ENCODE results near the gene SPRY2.
A peak's percentile ranks its signal among the peaks of the same experiment; 100 is the strongest.
"Not testable (repeated sequence)": the region's sequence is repeated elsewhere in the genome, so short reads cannot be mapped to it uniquely, and the experiment has no call there.

Gene SPRY2

DNA sequence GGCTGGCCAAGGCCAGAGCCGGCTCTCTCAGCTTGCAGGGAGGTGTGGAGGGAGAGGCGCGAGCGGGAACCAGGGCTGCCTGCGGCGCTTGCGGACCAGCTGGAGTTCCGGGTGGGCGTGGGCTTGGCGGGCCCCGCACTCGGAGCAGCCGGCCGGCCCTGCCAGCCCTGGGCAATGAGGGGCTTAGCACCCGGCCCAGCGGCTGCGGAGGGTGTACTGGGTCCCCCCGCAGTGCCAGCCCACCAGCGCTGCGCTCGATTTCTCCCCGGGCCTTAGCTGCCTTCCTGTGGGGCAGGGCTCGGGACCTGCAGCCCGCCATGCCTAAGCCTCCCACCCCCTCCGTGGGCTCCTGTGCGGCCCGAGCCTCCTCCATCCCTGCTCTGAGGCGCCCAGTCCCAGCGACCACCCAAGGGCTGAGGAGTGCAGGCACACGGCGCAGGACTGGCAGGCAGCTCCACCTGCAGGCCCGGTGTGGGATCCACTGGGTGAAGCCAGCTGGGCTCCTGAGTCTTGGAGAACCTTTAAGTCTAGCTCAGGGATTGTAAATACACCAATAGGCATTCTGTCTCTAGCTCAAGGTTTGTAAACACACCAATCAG is 14.7 kb upstream of the SPRY2 start:
- DNase-seq (ENCODE audit: low read depth, low spot score); H3K27ac ChIP-seq: not testable (repeated sequence)

DNA sequence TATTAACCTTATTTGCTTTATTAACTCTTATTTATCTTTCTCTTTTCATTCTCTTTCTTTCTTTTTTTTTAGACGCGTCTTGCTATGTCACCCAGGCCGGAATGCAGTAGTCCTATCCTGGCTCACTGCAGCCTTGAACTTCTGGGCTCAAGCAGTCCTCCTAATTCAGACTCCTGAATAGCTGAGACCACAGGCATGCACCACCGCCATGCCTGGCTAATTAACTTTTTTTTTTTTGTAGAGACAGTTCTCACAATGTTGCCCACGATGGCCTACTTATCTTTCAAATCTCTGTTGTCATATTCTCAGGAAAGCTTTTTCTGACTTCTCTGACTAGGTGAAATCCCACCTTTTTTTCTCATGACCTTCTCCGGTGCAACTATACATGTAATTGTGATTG is 7.8 kb upstream of the SPRY2 start:
- DNase-seq (ENCODE audit: low read depth, low spot score): no peak
- H3K27ac ChIP-seq: no peak overlapping the region

DNA sequence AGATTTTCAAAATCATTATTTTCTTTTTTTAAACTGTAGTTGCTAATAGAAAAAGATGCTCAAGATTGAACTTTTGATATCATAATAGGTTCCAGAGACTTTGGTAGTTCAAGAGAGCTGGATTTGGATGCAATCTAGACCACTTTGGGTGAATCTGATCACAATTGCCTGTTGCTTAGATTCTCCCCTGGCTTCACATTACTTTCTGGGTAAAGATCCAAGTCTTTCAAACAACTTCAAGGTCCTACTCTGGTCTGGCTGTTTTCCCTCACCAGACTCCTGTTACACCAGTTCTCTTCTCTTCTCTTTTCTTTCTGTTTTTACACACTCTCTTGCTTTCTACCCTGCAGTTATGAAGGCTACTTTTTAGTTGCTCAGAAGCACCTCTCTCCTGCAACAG is 7.4 kb upstream of the SPRY2 start:
- no peak for DNase-seq (ENCODE audit: low read depth, low spot score)

DNA sequence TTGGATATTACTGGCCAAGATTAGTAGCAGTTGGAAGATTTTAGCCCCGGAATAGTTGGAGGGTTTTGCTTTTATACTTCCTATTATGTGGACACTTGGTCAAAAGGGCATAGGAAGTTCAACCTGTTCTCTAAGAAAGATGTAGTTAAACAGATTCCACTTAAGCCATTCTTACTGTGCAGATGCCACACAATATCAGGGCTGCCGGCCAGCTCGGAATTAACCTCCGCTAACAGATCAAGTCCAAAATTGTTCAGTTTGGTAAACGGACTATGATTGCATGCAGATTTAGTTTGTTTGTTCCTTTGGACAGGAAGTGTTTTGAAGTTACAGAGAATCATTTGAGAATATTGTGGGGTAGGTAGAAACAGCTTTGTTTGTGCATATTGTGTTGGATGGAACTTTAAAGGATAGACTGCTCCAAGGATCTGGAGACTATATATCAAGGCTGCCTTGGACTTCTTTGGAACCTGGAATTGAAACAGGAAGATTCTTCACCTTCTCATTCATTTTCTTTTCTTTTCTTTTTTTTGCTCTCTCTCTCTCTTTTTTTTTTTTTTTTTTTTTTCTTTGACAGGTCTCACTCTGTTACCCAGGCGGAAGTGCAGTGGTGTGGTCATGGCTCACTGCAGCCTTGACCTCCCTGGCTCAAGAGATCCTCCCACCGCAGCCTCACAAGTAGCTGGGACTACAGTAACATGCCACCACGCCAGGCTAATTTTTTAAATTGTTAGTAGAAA is 5.0 kb upstream of the SPRY2 start:
- no peak overlapping the region for H3K27ac ChIP-seq
- DNase-seq (ENCODE audit: low read depth, low spot score): no peak

More for the DNA sequence above, 7.4 kb upstream of the SPRY2 start:
- H3K27ac ChIP-seq: no peak overlapping the region

DNA sequence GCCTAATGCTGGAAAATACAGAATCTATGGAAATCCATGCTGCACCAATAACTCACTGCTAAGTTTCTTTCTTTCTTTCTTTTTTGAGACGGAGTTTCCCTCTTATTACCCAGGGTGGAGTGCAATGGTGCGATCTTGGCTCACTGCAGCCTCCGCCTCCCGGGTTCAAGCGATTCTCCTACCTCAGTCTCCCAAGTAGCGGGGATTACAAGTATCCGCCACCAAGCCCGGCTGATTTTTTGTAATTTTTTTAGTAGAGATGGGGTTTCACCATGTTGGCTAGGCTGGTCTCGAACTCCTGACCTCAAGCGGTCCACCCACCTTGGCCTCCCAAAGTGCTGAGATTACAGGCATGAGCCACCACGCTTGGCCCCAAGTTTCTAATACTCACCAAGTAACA is 3.1 kb upstream of the SPRY2 start:
- DNase-seq (ENCODE audit: low read depth, low spot score); H3K27ac ChIP-seq: not testable (repeated sequence)

DNA sequence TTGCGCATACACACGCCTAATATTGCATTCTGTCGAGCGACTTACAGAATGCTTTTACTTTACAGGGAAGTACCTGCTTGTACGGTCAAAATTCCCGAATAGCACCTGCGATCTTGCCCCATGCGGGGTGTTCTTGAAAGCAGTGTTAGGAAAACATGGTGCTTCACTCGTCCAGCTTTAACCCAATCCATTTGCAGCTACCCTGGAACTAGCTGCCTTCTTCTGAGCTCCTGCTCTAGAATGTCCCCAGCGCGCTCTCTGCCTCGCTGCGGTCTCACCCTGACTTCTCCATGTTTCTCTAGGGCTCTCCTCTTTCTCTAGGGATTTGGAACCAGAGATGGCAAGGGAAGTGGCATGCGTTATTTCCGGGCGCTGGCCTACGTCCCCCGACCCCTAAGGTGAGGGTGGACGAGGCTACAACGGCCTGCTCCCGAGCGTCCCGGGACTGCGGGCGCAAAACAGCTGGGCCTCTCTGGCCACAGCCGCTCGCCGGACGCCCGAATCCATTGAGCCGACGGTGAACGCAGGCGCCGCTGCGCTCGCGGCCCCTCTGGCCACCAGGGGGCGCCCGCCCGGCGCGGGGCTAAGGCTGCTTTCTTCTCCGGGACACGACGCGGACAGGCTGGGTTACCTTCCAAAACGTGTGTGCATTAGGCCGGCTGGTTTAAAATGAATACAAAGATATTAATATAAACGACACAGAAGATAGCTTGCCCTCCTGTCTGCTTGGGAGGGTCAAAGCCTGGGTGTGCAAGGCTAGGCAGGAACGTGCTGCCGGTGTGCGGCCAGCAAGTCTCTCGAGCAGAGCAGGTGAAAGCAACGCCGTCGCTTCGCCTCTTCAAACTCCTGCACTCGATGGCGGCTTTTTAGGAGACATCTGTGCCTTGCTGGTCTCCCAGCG is 1.8 kb upstream of the SPRY2 start:
- DNase-seq (ENCODE audit: low read depth, low spot score): no peak

DNA sequence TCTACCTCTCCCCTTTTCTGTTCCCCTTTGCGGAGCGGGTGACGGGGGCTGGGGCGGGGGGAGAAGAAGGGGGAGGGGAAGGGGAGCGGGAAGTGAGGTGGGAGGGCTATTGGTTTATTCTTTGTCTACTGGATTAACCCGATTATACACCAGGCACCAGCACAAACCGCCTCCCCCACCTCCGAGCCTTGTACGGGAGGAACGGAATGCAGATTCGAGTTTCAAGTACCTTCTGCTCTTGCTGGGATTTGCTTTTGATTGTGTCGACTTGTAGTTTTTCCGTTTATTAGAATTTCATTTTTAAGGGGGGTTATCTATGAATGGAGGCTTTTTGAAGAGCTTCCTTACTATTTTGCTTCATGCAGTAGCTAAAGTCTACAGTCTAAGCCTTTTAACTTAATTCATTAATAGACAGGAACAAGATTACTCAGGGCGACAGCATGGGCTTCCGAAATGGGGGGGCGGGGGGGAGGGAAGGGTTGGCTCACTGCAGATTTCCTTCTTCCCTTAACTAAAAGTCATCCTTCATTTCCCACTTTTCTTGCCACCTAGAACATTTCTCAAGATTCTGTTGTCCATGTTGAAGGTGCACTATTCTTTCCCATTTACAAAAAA is 937 bp upstream of the SPRY2 start:
- no peak for DNase-seq (ENCODE audit: low read depth, low spot score)
- H3K27ac ChIP-seq: peak overlapping the region; percentile 95

More for the DNA sequence above, 1.8 kb upstream of the SPRY2 start:
- peak overlapping the region; percentile 95 for H3K27ac ChIP-seq

DNA sequence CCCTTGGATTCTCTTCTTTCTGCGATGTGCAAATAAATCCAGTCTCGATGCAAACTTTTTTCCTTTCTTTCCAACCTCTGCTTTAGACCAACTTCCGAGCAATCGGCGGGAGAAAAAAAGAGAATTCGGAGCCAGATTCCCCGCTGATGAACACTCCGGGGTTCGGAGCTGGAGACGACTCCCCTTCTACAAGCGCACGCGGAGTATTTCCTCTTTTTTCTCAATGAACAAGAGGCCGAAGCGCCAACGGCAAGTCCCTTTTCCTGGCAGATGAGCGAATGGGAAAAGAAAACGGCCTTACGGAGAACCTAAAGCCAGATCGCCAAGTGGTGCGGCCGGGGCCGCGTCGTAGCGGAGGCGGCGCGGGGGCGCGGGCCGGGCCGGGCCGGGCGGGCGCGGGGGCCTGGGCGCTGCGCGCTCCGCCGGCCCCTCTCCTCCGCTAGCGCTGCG is 250 bp downstream of the SPRY2 start:
- DNase-seq (ENCODE audit: low read depth, low spot score): no peak

DNA sequence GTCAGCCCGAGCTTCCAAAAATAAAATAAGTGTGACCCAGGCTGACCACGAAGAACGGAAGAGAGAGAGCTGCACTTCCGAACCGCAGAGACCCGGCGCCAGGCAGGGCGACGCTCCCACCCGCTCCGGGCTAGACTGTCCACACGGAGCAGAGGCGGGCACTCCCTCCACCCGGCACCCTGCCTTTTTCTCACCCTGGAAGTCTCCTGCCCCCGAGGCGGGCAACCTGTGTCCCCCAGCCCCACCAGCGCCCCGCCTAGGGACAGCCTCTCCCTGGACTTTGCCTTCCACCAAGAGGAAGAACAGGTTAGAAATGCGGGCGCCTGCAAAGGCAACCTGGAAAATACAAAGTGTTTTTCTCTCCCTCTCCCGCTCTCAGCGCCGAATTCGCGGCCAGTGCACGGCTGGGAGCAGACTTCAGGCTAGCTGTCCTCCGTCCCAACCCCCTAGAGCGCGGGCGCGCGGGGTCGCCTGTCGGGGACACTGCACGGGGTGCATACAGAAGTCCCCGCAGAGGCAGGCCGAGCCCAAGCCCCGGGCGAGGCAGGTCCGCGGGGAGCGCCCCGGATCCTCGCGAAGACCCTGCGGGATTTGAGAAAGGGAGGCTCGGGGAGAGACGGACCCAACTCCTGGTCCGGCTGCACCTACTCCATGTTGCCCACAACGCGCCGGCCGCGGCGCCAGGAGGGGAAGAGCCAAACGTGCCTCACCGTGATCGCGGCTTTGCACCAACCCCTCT is 845 bp downstream of the SPRY2 start:
- peak overlapping the region; percentile 95 for H3K27ac ChIP-seq
- no peak for DNase-seq (ENCODE audit: low read depth, low spot score)

More for the DNA sequence above, 250 bp downstream of the SPRY2 start:
- H3K27ac ChIP-seq: peak overlapping the region; percentile 95

DNA sequence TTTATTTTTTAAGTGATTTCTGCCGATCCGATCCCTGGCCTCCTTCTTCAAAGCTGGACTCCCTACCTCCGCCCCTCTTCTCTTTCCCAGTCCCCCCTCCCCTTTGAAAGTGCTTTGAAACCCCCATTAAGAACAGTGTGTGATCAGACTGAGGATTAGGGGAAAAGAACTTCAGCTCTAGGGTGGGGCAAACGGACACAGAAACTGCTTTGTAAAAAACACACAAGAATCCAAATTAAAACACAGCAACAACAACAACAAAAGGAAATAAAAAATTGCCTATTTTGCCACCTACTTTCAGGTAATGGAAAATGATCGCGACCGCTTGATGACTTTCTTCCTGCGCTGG is 1.4 kb downstream of the SPRY2 start:
- H3K27ac ChIP-seq: peak overlapping the region; percentile 95
- no peak for DNase-seq (ENCODE audit: low read depth, low spot score)

DNA sequence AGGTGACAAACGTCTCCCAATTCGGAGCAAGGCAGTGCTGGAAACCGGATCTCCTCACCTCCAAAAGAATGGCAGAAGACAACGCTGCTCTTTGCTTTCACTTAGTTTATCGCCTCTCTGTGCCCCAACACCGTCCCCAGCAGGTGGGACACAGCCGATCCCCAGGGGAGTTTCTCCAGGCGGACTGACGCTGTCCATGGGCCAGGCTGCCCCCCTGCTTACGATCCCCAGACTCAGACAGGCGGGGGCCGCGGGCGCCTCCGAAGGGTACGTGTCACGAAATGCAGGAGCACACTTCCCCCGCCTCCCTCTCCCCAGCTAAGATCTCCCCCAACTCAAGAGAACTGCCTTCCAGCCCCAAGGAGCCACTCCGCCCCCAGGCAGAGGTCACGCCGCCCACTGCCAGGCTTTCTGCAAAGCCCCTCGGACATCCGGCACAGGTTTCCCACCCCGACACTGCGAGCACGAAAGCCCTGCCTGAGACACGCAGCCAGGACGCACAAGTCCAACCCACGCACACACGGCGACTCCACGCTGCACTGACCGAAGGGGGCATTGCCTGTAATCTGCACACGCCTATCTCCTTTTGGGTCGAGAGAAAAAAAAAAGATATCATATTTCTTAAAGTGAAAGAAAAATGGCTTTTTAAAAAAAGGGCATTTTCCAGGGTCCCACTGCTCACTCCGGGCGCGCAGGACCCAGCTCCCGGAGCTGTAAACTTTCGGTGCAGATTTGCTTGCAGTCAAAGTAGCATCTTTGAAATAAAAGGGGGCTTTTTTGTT is 2.0 kb downstream of the SPRY2 start:
- H3K27ac ChIP-seq: peak overlapping the region; percentile 95
- no peak for DNase-seq (ENCODE audit: low read depth, low spot score)

DNA sequence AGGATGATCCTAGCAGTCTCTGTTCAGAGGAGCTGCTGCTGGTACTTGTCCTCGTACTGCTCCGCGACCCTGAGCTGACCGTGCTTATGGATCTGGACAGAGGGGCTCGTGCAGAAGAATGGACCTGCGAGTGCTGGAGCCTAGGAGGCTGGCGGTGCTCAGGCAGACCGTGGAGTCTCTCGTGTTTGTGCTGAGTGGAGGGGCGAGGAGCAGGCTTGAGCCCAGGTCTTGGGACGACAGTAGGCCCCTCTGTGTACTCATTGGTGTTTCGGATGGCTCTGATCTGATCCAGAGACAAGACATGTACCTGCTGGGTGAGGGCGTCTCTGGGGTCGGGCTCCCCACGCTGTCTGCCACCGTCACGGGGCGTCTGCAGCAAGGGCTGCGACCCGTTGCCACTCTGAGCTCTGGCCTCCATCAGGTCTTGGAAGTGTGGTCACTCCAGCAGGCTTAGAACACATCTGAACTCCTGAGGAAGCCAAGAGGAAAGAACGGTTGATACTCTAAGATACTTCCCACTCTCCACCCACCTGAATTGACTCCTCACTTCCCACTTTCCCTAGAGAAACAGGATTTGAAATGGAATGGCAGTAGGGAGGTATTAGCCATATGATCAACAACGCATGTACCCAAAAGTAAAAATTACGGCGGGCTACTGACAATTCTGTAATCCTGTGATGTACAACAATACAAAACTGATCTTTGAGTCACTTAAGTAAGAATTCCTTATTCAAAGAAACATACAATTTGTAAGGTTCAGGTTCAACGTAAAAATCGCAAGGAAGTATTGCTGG is 3.4 kb downstream of the SPRY2 start:
- no peak for DNase-seq (ENCODE audit: low read depth, low spot score)
- H3K27ac ChIP-seq: peak overlapping the region; percentile 95

DNA sequence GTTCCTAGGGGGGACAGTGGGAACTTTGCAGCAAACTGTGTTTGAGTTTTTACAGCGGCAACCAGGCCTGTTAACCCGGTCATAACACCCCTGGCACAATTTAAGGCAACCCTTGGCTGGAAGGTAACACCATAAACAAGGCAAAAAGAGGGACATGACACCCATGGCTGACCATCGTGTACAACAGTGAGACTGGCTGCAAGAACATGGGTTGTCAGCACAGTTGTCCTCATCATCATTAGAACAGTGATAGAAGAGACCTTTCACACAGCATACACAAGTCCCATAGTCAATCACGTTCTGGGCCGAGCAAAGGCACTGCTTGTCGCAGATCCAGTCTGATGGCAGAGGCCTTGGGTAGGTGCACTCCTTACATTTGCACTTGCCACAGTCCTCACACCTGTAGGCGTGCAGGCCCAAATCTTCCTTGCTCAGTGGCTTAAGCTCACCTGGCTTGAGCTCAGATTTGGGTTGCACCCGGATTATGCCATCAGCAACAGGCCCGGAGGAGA is 4.1 kb downstream of the SPRY2 start:
- DNase-seq (ENCODE audit: low read depth, low spot score): no peak
- H3K27ac ChIP-seq: peak overlapping the region; percentile 95

DNA sequence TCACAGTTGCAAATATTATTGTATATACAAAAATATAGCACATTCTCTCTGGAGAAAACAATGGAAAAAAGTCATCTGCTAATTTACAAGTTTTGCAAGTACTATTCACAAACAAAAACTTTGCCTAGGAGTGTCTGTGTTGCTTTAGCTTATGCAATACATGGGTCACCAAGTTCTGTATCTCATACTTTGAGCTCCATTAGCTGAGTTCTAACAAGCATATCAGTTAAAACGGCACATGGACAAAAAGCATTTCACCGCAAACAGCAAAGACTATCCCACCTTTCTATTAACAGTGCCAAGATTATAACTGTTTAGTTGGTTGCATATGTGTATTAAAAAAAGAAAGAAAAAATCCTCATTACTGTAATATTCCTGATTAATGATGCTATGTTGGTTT is 4.6 kb downstream of the SPRY2 start:
- no peak for DNase-seq (ENCODE audit: low read depth, low spot score)
- peak overlapping the region; percentile 95 for H3K27ac ChIP-seq

DNA sequence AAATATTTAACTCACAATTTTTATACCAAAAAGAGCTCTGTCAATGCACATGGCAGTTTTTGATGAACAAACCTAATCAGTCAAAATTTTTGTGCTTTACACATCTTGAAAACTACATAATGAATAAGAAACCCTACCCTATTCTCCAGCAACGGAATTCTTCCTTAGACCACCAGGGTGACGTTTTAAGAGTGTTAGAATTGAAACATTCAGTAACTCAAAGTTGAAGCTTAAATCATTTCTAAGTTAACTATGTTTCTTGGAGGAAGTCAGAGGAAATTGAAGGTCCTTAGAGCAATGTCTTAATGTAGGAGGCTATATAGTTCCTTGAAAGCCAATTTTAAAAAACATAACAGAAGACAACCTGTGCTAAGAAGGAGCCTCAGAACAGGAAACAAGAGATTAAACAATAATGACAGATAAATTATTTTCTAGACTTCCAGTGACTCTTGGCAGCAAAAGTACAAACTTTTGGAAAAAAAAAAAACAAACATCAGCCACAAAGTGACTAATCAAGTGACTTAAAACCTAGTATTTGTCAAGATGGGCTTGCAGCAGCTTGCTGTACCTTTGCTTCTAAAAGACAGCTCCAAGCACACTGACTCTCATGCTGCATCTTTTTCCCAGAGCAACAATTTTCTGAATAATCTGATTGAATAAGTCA is 6.2 kb downstream of the SPRY2 start:
- DNase-seq (ENCODE audit: low read depth, low spot score): no peak
- peak overlapping the region; percentile 95 for H3K27ac ChIP-seq

DNA sequence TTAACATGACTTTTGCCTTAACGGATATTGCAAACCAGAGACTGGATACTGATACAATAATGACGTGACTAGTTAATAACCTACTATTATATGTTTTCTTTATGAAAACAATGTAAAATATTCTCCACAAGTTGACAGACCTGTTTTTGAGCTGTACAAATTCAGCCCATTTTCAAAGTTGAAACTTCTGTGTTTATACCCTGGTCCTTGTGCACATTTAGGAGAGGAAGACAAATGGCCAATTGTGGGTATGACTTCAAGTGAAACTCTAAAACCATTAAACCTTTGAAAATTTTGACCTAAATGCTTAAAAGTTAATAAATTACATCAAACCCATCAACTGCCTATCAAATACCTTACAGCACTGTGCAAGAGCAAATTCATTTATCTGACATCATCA is 8.9 kb downstream of the SPRY2 start:
- DNase-seq (ENCODE audit: low read depth, low spot score): no peak
- no peak overlapping the region for H3K27ac ChIP-seq

DNA sequence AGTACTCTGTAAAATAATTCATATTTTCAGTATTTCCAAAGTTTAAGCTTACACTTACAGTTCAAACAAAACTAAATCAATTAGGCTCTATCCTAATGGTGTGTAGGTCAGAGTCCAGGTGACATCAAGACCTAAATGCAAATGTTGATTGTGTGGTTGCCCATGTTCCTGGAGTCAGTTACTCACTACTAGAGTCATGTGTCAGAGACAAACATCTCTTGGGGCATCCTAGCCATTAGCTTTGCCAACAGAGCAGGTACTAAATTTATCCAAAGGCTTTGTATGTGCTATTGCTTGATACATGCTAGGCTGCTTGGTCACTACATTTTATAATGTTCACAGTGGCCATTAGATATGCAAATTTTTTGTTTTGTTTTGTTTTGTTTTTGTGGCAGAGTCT is 11.7 kb downstream of the SPRY2 start:
- no peak for DNase-seq (ENCODE audit: low read depth, low spot score)
- no peak overlapping the region for H3K27ac ChIP-seq

DNA sequence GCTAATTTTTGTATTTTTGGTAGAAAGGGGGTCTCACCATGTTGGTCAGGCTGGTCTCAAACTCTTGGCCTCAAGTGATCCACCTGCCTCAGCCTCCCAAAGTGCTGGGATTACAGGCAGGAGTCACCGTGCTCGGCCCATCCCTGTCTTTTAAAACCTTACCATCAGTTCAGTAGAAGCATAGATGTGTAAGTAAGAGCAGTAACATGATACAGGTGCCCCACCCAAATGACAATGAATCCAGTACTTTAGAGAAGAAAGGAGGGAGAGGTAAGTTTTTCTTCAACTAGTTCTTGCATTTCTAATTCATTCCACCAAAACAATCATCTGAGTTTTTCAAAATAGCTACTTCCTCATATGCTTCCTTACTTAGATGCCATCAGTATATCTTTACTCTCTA is 21.9 kb downstream of the SPRY2 start:
- H3K27ac ChIP-seq: no peak overlapping the region
- DNase-seq (ENCODE audit: low read depth, low spot score): no peak

Measured in epithelial cell of prostate (primary cell).